ENCODE results near the gene FAHD2A. TPM values are rescaled to one million over a fixed set of nuclear protein-coding genes. Genes with fewer than 3 reads are reported as not detected.
"Not testable (repeated sequence)": the region's sequence is repeated elsewhere in the genome, so short reads cannot be mapped to it uniquely, and the experiment has no call there.

The FAHD2A gene
- polyA plus RNA-seq, 4 donors: 29.8 to 51.5 (median 35.5) TPM

DNA sequence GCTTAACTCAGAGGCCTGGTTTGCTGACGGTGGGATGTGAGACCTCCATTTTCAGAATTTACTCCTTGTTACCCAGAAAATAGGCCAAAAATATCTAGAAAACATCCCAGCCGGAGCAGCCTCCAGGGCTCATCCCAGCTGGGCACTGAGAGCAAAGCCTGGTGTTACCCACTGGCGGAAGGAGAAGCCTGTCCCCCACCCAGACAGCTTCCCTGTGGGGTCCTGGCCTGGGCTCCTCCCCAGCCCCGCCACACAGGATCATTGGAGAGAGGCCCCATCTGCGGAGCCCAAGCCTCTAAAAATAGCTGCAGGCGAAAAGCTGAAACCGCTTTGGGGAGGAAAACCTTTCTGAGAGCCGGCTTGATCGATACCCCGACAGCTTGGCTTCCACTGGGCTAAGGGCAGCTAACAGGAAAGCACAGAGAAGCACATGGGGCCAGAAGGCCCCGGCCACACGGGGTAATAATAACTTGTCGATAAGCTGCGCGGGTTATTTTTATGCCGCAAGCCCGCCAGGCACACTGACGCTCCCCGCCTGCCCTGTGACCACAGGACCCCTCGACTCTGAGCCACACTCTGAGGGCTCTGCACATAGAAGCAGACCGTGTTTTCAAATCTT lies 26.9 kb upstream of the FAHD2A start:
- DNase-seq (ENCODE audit: low read depth in 4 of 4, low spot score in 3 of 4): no peak

GRCh38 chr2:95376311-95377215 lies 25.9 kb upstream of the FAHD2A start:
- DNase-seq (ENCODE audit: low read depth in 4 of 4, low spot score in 3 of 4): no peak

- DNase-seq (ENCODE audit: low read depth in 4 of 4, low spot score in 3 of 4): no peak
Observed at GRCh38 chr2:95377216-95378123, 25.0 kb upstream of the FAHD2A start.

- DNase-seq (ENCODE audit: low read depth in 4 of 4, low spot score in 3 of 4): not testable (repeated sequence)
Observed at GRCh38 chr2:95378281-95378680, 24.2 kb upstream of the FAHD2A start.

DNA sequence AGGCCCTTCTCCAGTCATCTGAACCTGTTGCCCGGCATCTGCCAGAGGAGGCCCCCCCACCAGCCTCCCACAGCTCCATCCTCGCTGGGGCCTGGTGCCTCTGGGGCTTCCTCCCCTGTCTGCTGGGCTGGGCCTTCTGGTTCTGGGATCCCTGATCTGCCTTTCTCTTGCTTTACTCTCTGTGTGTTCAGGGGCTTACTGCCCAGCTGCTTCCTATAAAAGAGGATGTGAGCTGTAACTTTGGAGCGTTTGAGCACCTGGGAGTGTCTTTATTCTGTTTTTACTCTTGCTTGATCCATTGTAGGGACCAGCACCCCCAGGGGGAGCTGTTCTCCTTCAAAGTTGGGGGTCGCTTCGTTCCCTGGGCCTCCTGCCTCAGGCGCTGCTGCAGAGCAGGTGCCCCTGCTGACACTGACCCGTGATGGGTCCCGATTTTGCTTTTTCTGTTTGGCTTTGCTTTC lies 23.1 kb upstream of the FAHD2A start:
- DNase-seq (ENCODE audit: low read depth in 4 of 4, low spot score in 3 of 4): no peak

DNA sequence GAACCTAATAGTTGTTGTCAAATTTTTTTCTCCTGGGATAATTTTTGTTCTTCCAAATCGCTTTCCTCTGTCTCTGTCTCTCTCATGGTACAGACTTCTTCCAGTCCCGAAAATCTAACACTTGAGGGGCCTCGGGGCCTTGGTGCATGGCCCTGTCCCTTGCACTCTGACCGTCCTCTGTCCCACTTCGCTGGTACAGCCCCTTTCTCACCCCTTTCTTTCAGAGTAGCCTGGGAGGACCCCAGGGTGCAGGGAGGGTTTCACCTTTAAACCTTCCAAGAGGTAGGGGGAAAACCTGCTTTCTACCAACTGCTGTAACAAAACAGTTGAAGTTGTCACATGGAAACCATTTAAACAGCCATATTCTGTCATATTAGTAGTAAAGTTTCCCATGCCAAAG lies 22.2 kb upstream of the FAHD2A start:
- DNase-seq (ENCODE audit: low read depth in 4 of 4, low spot score in 3 of 4): no peak

DNA sequence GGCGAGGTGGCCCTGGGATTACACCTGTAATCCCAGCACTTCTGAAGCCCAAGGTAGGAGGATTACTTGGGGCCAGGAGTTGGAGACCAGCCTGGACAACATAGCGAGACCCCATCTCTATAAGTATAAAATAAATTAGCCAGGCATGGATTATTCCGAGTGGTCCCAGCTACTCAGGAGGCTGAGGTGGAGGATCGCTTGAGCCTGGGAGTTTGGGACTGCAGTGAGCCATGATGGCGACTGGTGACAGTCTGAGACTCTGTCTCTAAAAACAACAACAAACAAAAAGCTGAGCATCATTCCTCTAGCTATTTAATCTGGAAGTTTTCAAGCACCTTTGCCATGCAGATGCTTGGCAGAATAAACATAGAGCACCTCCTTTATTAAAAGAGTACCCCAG lies 21.8 kb upstream of the FAHD2A start:
- no peak for DNase-seq (ENCODE audit: low read depth in 4 of 4, low spot score in 3 of 4)

- no peak for DNase-seq (ENCODE audit: low read depth in 4 of 4, low spot score in 3 of 4)
Observed at GRCh38 chr2:95381212-95382191, 21.0 kb upstream of the FAHD2A start.

GRCh38 chr2:95382192-95382591 lies 20.3 kb upstream of the FAHD2A start:
- DNase-seq (ENCODE audit: low read depth in 4 of 4, low spot score in 3 of 4): no peak

- no peak for DNase-seq (ENCODE audit: low read depth in 4 of 4, low spot score in 3 of 4)
Observed at GRCh38 chr2:95382686-95383634, 19.5 kb upstream of the FAHD2A start.

GRCh38 chr2:95383635-95384027 lies 18.9 kb upstream of the FAHD2A start:
- DNase-seq (ENCODE audit: low read depth in 4 of 4, low spot score in 3 of 4): no peak

DNA sequence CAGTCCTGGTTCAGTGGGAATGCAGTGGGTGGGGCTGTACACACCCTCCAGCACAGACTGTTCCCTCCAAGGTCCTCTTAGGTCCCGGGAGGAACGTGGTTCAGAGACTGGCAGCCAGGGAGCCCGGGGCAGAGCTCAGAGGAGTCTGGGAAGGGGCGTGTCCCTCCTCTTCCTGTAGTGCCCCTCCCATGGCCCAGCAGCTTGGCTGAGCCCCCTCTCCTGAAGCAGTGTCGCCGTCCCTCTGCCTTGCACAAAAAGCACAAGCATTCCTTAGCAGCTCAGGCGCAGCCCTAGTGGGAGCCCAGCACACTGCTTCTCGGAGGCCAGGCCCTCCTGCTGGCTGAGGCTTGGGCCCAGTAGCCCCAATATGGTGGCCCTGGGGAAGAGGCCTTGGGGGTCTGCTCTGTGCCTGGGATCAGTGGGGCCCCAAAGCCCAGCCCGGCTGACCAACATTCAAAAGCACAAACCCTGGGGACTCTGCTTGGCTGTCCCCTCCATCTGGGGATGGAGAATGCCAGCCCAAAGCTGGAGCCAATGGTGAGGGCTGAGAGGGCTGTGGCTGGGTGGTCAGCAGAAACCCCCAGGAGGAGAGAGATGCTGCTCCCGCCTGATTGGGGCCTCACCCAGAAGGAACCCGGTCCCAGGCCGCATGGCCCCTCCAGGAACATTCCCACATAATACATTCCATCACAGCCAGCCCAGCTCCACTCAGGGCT lies 17.5 kb upstream of the FAHD2A start:
- DNase-seq (ENCODE audit: low read depth in 4 of 4, low spot score in 3 of 4): no peak

GRCh38 chr2:95385570-95385984 lies 16.9 kb upstream of the FAHD2A start:
- no peak for DNase-seq (ENCODE audit: low read depth in 4 of 4, low spot score in 3 of 4)

GRCh38 chr2:95386031-95386430 lies 16.5 kb upstream of the FAHD2A start:
- DNase-seq (ENCODE audit: low read depth in 4 of 4, low spot score in 3 of 4): no peak

DNA sequence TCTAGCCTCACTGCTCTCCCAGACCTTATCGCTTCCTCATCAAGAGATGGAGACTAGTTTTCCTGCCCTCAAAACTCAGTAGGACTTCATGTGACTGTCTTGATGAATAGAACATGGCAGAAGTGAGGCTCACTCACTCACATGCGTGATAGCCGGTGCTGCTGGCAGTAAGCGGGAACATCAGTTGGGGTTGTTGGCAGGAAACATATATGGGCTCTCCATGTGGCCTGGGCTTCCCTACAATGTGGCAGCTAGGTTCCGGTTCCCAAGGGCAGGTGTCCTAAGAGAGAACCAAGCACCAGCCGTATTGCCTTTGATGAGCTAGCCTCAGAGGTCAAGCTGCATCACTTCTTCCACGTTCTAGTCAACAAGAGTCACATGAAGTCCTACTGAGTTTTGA lies 15.2 kb upstream of the FAHD2A start:
- no peak for DNase-seq (ENCODE audit: low read depth in 4 of 4, low spot score in 3 of 4)

- no peak for DNase-seq (ENCODE audit: low read depth in 4 of 4, low spot score in 3 of 4)
Observed at GRCh38 chr2:95388091-95388692, 14.3 kb upstream of the FAHD2A start.

DNA sequence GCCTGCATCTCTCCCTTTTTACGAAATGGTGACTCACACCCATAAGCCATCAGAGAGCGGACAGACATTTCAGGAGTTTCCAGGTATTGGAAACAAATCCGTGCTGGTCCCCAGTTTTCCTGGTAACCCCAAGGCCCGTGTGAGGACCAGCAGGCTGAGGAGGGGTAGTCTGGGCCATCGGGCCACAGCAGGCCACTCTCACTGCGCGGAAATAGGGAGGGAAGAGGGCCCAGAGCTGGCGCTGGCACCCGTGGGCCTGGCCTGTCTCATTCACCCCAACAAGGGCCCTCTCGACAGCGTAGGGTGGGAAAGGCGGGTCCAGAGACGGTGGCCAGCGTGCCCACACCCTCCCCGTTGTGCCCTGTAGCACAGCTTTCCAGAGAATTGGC lies 13.7 kb upstream of the FAHD2A start:
- DNase-seq (ENCODE audit: low read depth in 4 of 4, low spot score in 3 of 4): no peak

Data from left renal pelvis (tissue), 4 donors.